ENCODE measurements around the gene SKAP2. TPM values are rescaled to one million over a fixed set of nuclear protein-coding genes. Genes with fewer than 3 reads are reported as not detected.

SKAP2 gene
- total and polyA plus RNA-seq, 2 of the 4 experiments (the other 2 are of a cell fraction): 5.7 to 7.4 TPM

DNA sequence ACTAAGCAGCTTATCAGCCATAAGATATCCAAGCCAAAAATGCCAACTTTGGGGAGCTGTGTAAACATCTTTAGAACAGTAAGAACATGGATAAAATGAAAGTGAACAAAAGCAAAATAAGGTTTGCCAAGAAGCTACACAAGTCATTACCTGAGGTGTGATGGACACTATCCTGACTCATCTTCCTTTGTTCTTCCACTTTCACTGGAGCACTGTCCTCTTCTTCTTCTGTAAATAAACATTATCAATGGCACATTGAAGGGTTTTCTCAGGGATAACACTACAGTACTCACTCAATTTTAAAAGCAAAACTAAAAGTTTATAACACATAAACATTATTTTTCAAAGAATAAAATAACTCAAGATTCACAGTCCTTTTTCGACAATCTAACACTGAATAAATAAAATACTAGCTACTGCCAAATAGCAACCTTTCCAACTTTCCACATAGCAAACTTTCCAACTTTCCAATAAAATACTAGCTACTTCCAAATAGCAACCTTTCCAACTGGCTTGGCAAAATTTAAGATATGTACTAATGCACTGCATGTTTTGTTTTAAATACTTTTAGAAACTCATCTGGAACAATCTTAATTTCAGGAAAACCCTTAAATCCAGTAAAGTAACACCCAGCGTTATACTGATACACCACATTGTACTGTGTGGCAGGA is 174.1 kb downstream of the SKAP2 start:
- H3K9ac ChIP-seq (ENCODE audit: low read depth, low read length): no peak overlapping the region
- WGBS, 2 experiments (ENCODE audit: extremely low coverage in 2 of 2, insufficient read length in 1 of 2): no CpG with 5 or more reads among the region's 2 CpGs
- in situ Hi-C loops (cut with MboI; ENCODE audit: low sequenced_read_pairs): no loop called here

More for the DNA sequence above, 174.1 kb downstream of the SKAP2 start:
- no peak overlapping the region for H3K4me3 ChIP-seq (ENCODE audit: insufficient read depth, low read depth, low read length)
- no TSS peak for BruUV-seq (replicated peaks)
- peak overlapping the region; percentile 3; the same call in 1 of the 2 replicates for H3K4me2 ChIP-seq (ENCODE audit: low read depth, low read length)
- H3K9me1 ChIP-seq (ENCODE audit: insufficient read depth, low read length): no peaks in the 10 kb centered on the region
- dilution Hi-C loops (cut with HindIII; ENCODE audit: low sequenced_read_pairs, unreplicated experiment): no loop called here
- H3K23ac ChIP-seq (ENCODE audit: low read depth, low read length): no peak overlapping the region
- H3K56ac ChIP-seq (ENCODE audit: extremely low read depth, insufficient read depth, low read length): no peak overlapping the region
- DNase-seq (no peak), ATAC-seq (ENCODE audit: low read depth) (no peak)
- H4K5ac ChIP-seq (ENCODE audit: low read depth, low read length): no peak overlapping the region
- POLR2A ChIA-PET (ENCODE audit: unreplicated experiment): no interaction called here
- 0 out of 2 replicates have a peak overlapping the region, but pooled peaks have one; percentile 51 for H2AK5ac ChIP-seq (ENCODE audit: low read depth, low read length)
- no peaks in the 10 kb centered on the region for H3K36me3 ChIP-seq (ENCODE audit: control insufficient read depth, insufficient read depth, low read length)
- no peak overlapping the region for H3K4ac ChIP-seq (ENCODE audit: low read depth, low read length)
- H2AFZ ChIP-seq (replicated peaks; ENCODE audit: low read length, poor library complexity): no peak overlapping the region
- H3K14ac ChIP-seq (replicated peaks; ENCODE audit: low read depth, low read length): no peak overlapping the region
- TF ChIP-seq, protein P1, sequence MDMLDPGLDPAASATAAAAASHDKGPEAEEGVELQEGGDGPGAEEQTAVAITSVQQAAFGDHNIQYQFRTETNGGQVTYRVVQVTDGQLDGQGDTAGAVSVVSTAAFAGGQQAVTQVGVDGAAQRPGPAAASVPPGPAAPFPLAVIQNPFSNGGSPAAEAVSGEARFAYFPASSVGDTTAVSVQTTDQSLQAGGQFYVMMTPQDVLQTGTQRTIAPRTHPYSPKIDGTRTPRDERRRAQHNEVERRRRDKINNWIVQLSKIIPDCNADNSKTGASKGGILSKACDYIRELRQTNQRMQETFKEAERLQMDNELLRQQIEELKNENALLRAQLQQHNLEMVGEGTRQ (IDR thresholded peaks at IDR 0.05; ENCODE audit: low read depth, low read length): no peak
- TF ChIP-seq CEBPB (IDR thresholded peaks at IDR 0.05; ENCODE audit: low read depth, low read length) (no peak), RCOR1 (IDR thresholded peaks at IDR 0.05; ENCODE audit: insufficient replicate concordance, low read length) (no peak), MAZ (IDR thresholded peaks at IDR 0.05; ENCODE audit: borderline replicate concordance, low read depth, low read length) (no peak), RFX5 (IDR thresholded peaks at IDR 0.05; ENCODE audit: low read depth, low read length) (no peak), MXI1 (IDR thresholded peaks at IDR 0.05; ENCODE audit: borderline replicate concordance, low read depth, low read length) (no peak), FOS (IDR thresholded peaks at IDR 0.05; ENCODE audit: low read depth, low read length) (no peak), ELK1 (IDR thresholded peaks at IDR 0.05; ENCODE audit: borderline replicate concordance, low read depth, low read length) (no peak), POLR2A (IDR thresholded peaks at IDR 0.05; ENCODE audit: low read depth, low read length) (no peak), CHD1 (IDR thresholded peaks at IDR 0.05; ENCODE audit: low read depth, low read length) (no peak), MAFK (IDR thresholded peaks at IDR 0.05; ENCODE audit: low read depth, low read length) (no peak), BHLHE40 (IDR thresholded peaks at IDR 0.05; ENCODE audit: low read depth, low read length) (no peak), RAD21 (IDR thresholded peaks at IDR 0.05; ENCODE audit: low read length) (no peak), SMC3 (IDR thresholded peaks at IDR 0.05; ENCODE audit: low read depth, low read length) (no peak), NFE2L2 (IDR thresholded peaks at IDR 0.05; ENCODE audit: low read depth, low read length) (no peak)
- TF ChIP-seq, protein P2, sequence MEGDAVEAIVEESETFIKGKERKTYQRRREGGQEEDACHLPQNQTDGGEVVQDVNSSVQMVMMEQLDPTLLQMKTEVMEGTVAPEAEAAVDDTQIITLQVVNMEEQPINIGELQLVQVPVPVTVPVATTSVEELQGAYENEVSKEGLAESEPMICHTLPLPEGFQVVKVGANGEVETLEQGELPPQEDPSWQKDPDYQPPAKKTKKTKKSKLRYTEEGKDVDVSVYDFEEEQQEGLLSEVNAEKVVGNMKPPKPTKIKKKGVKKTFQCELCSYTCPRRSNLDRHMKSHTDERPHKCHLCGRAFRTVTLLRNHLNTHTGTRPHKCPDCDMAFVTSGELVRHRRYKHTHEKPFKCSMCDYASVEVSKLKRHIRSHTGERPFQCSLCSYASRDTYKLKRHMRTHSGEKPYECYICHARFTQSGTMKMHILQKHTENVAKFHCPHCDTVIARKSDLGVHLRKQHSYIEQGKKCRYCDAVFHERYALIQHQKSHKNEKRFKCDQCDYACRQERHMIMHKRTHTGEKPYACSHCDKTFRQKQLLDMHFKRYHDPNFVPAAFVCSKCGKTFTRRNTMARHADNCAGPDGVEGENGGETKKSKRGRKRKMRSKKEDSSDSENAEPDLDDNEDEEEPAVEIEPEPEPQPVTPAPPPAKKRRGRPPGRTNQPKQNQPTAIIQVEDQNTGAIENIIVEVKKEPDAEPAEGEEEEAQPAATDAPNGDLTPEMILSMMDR (conservative IDR thresholded peaks at IDR 0.05; ENCODE audit: low read depth, low read length): no peak
- no peaks in the 10 kb centered on the region for H4K20me1 ChIP-seq (ENCODE audit: insufficient read depth, low read length)
- H4K91ac ChIP-seq (ENCODE audit: insufficient read depth, low read depth, low read length): no peak overlapping the region
- no peak overlapping the region for H2BK20ac ChIP-seq (ENCODE audit: low read depth, low read length)
- intact Hi-C loops (cut with micrococcal nuclease): no loop called here
- no peak overlapping the region for H3K27ac ChIP-seq (ENCODE audit: insufficient read depth, low read length)
- no peak overlapping the region for H2BK5ac ChIP-seq (ENCODE audit: low read depth, low read length, poor library complexity, severe bottlenecking)
- CTCF ChIA-PET: interaction anchor here (0.8 to 1.1 kb wide), 3 partner anchors 10 to 418 kb away, joined by 3 read pairs; no protein-coding TSS in a partner anchor
- H3K9me3 ChIP-seq (ENCODE audit: control insufficient read depth, insufficient read depth, low read length): no peaks in the 10 kb centered on the region
- no peak overlapping the region for H3K18ac ChIP-seq (ENCODE audit: low read depth, low read length)
- H3K27me3 ChIP-seq (ENCODE audit: control insufficient read depth, insufficient read depth, low read length): no peaks in the 10 kb centered on the region
- no peak overlapping the region for H2BK120ac ChIP-seq (ENCODE audit: low read depth, low read length)
- H2BK15ac ChIP-seq (ENCODE audit: low read depth, low read length): no peak overlapping the region
- no peaks in the 10 kb centered on the region for H3K79me1 ChIP-seq (ENCODE audit: low read depth in 1 of 2, low read length in 2 of 2)
- H3K4me1 ChIP-seq (ENCODE audit: control insufficient read depth, insufficient read depth, low read length): peaks cover 8% of the 10 kb centered on the region
- no peak overlapping the region for H2AK9ac ChIP-seq (replicated peaks; ENCODE audit: low read depth, low read length, poor library complexity)
- no peak overlapping the region for H4K8ac ChIP-seq (ENCODE audit: low read depth in 2 of 2, low read length in 2 of 2)
